Measurements from ENCODE around the gene UGT1A9.

Gene UGT1A9

DNA sequence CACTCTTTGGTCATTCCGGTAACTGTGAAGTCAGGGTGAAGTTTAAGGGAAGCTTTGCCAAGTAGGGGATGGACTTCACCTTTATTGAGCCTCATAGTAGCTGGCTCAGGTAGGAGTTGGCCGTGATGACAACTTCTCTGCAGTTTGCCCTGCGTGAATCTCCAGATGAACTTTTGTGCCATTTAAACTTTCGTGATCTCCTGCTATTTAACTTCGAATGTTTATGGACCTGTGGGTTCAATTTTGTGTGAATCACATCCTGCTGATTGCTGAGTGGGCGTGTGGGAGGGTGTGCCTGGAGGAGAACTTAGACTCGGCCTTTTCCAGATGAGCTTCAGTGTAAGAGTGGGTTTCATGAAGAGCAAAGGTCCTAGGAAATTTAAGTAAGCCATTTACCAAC is 92.6 kb downstream of the UGT1A9 start:
- no peak for DNase-seq

DNA sequence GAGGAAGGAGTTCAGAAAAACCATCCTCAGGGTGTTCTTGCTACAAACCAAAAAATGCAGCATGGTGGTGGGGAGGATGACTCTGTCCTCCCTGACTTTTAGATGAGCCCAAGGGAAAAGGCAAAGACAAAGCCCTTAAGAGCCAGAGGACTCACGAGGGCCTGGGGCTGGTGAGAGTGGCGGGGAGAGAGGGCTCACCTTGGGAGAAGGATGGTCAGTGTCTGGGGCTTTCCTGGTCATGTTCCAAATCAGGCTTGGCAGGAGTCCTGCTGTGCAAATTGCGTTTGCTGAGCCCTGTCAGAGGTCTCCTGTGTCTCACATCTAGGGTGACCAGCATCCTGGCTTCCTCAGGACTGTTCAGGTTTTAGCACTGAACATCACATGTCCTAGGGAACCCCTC is 93.1 kb downstream of the UGT1A9 start:
- DNase-seq: no peak

DNA sequence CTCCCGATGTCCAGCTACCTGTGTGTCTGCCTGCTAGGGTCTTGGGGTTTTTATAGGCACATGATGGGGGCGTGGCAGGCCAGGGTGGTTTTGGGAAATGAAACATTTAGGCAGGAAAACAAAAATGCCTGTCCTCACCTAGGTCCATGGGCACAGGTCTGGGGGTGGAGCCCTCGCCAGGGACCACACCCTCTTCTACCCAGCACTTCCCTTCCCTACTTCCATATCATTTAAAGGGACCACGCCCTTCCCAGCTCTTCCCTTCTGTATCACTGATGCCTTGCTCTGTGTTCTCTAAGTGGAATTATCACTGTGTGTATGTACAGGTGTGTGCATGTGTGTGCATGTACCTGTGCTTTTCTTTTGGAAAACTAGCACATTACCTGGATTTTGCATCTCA is 94.7 kb downstream of the UGT1A9 start:
- DNase-seq: no peak

DNA sequence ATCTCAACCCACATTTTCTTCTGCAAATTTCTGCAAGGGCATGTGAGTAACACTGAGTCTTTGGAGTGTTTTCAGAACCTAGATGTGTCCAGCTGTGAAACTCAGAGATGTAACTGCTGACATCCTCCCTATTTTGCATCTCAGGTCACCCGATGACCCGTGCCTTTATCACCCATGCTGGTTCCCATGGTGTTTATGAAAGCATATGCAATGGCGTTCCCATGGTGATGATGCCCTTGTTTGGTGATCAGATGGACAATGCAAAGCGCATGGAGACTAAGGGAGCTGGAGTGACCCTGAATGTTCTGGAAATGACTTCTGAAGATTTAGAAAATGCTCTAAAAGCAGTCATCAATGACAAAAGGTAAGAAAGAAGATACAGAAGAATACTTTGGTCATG is 96.4 kb downstream of the UGT1A9 start:
- DNase-seq: no peak

DNA sequence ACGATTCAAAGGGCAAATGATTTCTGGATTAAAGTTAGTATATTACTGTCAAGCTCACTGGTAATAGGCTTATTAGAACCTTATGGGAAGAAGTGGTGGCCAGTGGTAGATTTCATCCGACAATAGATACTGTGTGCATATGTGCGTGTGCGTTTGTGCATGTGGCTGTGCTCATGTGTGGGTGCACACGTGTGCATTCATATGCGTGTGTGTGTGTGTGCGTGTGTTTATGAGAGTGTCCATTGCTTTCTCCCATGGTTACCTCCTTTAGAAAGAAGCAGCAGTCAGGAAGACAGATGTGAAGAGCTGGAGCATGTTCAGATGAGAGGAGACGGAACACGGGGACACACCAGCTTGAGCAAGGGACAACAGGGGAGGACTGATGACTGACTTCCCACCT is 97.6 kb downstream of the UGT1A9 start:
- no peak for DNase-seq

DNA sequence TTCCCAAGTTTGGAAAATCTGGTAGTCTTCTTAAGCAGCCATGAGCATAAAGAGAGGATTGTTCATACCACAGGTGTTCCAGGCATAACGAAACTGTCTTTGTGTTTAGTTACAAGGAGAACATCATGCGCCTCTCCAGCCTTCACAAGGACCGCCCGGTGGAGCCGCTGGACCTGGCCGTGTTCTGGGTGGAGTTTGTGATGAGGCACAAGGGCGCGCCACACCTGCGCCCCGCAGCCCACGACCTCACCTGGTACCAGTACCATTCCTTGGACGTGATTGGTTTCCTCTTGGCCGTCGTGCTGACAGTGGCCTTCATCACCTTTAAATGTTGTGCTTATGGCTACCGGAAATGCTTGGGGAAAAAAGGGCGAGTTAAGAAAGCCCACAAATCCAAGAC is 100.5 kb downstream of the UGT1A9 start:
- no peak for DNase-seq

DNA sequence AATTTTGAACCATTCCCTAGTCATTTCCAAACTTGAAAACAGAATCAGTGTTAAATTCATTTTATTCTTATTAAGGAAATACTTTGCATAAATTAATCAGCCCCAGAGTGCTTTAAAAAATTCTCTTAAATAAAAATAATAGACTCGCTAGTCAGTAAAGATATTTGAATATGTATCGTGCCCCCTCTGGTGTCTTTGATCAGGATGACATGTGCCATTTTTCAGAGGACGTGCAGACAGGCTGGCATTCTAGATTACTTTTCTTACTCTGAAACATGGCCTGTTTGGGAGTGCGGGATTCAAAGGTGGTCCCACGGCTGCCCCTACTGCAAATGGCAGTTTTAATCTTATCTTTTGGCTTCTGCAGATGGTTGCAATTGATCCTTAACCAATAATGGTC is 100.9 kb downstream of the UGT1A9 start:
- no peak for DNase-seq

DNA sequence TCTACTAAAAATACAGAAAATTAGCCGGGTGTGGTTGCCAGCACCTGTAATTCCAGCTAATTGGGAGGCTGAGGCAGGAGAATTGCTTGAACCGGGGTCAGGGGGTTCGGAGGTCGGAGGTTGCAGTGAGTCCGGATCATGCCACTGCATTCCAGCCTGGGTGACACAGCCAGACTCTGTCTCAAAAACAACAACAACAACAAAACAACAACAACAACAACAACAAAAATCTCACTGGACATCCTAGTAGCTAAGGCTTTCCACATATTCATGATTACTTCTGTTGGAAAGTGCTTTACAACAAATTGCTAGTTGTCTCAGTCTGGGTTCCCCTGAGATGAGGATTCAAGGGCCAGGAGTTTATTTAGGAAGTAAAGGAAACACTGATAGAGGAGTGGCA is 102.2 kb downstream of the UGT1A9 start:
- DNase-seq: no peak

DNA sequence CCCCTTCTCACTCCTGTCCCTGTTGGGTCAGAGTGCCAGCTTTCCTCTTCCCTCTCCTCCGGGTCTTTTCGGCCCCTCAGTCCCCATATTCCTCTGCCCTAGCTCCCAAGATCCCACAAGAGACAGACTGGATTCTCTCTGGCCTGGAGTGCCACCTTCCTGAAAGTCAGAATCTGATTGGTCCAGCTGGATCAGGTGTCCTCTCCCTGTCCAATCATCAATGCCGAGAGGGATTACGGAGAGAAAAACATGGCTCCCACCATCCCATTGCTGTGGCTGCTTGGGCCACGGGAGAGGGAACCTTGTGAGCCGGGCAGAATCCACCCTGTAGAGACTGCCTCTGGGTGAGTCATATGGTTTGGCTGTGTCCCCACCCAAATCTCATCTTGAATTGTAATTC is 103.7 kb downstream of the UGT1A9 start:
- DNase-seq: no peak

DNA sequence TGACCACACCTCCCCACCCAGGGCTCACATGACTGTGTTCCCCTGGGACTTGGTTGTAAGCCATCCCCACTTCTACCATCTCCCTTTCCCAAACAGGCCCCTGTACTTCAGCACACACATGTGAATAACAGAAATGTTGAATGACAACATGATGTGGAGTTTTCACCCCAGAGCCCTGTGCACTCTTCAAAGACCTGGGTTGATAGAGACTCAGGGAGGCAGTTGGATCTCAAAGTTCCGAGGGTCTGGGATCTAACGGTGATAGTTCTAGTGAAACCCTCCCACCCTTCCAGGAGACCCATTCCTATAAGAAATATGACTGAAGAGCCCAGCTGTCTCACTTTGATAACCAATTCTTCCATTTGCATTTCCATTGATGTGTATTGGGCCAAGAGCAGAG is 106.3 kb downstream of the UGT1A9 start, which contains the start of gene MROH2A:
MROH2A (plus strand) TSS at position 301 of the 400 bp plus-strand sequence. CDS start 1,029 bp downstream, outside the sequence.
- DNase-seq: no peak

DNA sequence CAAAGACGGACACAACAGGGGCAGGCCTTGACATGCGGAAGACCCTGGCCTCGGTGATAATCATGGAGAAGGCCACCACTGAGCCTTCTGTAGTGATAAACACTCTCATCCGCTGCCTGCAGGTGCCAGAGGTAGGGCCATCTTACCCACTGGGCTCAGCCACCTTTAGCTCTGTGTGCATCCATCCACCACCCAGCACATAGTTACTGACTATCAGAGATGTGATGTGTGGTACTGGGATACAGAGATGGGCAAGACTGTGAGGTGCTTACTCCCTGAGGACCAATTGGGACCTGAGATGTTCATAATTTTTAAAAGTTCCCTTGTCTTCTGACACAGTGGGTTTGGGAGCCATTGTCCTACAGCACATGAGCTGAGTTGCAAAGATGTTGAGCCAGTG is 108.0 kb downstream of the UGT1A9 start:
- DNase-seq: no peak

DNA sequence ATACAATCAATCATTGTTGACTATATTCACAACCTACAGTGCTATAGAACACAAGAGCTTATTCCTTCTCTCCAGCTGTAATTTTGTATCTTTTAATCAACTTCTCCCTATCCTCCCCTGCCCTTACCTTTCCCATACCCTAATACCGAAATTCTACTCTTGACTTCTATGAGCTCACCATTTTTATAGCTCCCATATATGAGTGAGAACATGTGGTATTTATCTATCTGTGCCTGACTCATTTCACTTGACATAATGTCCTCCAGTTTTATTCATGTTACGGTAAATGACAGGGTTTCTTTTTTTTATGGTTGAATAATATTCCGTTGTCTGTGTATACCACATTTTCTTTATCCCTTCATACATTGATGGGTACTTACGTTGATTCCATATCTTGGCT is 109.1 kb downstream of the UGT1A9 start:
- DNase-seq: no peak

DNA sequence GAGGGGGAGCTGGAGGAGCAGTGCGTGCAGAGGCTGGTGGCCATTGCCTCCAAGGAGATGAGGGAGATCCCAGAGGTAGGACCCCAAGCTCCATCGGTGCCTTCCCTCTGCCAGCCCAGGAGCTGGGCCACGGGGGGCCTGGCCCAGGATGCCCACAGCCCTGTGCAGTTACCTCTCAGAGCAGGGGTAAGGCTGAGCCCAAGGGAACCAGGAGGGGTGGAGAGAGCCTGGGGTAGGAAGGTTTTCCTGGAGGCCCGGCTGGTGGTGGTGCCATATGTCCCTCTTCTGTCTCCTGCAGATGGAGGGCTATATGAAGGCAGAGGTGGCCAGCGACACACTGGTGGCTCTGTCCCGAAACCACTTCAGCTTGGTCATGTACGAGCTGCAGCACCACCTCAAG is 117.9 kb downstream of the UGT1A9 start:
- DNase-seq: no peak

DNA sequence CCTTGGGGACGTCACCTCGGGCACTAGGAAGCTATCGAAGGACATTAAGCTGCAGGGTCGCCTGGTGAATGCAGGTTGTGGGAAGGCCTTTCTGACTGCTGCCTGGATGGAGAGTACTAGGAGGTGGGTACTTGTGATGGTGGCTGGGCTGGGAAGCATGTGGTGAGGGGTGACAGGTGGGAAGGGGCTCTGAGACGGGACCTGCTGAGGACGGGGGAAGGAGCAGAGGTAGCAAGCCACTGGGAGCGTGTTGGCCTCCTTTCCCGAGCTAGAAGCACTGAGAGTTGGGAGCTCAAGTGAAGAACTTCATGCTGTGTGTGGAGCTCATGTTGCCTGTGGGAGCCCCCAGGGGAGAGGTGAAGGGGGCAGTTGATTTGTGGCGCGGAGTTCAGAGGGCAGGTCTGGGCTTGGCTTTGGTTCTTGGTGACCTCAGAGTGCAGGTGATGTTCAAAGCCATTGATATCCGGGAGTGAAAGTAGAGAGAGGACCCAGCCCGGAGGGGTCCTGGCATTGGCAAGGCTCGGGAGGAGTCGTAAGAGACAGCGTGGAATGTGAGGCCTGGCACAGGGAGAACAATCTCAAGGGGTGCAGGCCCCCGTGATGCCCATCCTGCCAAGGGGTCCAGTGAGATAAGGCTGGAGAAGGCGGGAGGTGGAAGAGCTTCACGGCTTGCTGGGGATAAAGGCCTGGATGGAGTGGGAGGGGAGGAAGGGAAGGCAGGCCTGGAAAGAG is 119.6 kb downstream of the UGT1A9 start:
- DNase-seq: no peak

DNA sequence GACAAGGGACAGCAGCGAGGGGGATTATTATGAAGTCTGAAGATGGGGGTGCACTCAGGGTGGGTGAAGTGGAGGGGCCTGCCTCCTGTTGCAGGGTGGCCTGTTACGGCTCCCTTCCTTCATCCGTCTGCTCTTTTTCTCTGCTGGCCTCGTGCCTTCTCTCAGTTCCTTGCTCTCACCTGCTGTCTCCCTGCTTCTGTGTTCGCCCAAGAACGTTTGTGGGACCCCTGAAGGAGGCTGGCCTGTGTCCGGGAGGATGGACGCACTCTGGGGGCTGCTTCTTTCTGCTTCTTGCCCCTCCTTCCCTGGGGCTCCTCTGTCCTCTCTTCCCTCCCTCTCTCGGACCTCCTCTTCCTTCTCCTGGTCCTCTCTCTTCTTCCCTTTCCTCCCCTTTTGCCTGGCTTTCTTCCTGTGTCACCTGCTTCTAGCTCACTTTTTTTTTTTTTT is 120.2 kb downstream of the UGT1A9 start:
- DNase-seq: no peak

DNA sequence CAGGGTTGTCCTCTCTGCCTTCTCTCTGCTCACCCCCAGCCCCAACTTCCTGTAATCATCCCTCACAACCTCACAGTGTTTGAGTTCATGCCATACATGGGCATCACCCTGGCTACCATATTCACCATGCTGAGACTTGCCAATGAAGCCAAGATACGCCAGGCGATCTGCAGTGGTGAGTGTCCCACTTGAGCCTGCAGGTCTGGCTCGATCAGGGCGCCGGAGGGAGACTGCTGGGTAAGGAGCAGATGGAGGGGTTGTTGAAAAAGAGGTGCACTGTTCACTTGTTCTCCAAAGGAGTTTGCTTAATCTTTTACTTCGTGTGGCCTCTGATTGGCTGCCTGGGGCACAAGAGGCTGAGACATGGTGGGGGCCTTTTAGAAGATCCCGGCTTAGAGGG is 121.0 kb downstream of the UGT1A9 start:
- DNase-seq: no peak

DNA sequence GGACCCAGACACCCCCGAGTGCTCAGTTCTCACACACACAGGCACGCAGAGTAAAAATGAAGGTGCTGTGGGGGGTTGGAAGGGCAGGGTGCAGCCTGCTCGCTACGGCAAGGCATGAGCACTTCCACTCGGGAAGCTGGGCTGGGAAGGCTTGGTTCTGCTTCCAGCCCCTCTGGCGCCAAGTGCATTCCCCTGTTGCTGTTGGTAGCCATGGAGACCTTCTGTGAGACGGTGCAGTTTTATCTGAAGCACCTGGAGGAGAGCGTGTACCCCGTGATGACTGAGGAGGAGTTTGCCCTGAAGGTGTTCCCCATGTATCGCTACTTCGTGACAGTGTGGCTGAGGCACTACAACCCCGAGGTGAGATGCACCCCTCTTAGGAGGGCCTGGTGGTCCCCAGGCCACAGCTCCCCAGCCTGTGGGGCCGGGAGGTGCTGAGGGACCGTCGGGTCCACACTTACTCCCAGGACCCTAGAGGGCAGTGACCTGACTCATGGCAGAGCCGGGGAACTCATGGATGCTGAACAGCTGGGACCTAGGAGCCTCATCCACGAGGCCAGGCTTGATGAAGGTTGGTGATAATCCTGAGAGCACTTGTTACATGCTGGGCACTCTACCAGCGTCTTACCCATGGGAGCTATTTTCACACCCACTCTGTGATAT is 121.9 kb downstream of the UGT1A9 start:
- DNase-seq: no peak

DNA sequence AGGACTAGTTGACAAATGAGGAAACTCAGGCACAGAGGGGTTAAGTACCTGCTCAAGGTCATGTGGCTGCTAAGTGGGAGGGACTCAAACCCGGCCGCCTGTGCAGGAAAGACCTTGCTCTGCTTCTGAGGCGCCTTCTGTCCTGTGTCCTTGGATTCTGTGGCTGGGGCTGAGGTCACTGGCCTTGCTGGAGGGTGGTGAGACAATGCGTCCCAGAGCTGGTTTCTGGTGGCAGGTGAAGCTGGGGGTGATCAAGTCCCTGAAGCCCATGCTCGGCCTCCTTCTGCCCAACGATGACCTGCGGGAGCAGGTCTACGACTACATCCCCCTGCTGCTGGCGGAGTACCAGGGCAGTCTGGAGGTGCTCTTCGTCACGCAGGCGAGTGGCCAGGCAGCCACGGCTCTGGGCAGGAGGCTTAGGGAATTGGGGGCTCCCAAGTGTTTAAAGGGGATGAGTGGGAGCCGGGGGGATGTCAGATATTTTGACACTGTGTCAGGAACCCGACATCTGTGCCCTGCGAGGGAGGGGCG is 122.5 kb downstream of the UGT1A9 start:
- DNase-seq: no peak

DNA sequence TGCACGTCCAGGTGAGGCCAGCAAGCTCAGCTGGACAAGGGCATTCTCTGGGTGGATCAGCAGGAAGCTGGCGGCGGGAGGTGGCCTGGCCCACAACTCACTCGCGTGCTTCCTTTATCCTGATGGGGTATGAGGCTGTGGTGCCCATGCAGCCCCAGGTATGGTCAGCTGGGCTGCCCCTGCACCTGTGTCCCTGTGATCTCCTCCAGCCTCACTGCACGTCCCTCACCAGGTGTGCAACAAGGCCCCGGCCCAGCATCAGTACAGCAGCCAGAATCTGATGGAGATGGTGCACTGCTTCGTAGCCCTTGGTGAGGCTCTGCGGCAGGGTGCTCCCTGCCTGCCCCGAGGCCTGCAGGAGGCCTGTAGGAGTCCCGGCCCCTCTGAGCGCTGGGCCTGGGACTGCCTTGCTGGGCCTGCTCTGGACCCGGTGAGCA is 124.1 kb downstream of the UGT1A9 start:
- no peak for DNase-seq

DNA sequence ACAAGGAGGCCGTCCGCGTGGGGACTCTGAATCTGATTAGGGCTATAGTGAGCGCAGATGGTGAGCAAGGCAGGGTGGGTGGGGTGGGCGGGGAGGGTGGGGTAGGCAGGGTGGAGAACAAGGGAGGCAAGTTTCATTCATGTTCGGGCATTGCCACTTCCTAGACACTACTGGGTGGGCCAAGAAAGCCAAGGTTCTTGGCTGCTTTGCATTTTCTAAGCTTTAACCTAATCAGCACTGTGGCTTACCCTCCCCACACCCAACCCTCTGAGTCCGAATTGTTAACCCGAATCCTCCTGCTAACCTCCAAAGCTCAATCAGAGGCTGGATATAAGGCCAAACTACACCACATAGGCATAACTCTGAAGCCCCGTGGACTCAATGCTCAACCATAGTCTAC is 124.6 kb downstream of the UGT1A9 start:
- no peak for DNase-seq

DNA sequence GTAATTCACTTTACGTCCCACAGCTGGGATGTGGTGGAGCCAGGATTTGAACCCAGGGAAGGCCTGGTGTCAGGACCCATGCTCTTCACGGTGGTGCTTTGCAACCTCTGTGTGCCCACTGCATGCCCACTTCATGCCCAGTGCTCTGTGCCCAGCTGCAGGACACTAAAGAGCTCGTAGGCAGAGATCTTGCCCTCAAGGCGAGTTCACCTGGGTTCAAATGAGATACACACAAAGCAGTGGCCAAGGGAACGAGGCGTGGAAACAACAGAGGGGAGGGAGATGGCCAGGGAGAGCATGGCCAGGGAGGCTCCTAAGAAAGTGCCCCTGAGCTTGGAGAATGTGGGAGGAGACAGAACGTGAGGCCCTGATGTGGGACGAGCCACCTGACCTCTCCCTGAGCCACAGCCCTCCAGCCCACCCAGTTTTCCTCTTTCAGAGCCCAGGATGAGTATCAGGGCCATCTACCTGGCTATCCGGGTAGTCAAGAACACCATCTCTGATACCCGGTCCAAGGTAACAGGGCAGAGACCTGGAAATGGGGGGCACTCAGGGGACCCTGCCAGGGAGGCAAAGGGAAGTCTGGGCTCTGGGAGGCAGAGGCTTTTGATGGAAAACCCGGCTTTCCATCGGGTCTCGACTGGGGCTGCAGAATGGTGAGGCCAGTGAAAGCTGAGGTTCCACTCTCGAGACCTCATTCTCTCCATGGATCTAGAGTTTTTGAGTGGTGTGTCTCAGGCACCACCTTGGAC is 126.8 kb downstream of the UGT1A9 start:
- DNase-seq: no peak

DNA sequence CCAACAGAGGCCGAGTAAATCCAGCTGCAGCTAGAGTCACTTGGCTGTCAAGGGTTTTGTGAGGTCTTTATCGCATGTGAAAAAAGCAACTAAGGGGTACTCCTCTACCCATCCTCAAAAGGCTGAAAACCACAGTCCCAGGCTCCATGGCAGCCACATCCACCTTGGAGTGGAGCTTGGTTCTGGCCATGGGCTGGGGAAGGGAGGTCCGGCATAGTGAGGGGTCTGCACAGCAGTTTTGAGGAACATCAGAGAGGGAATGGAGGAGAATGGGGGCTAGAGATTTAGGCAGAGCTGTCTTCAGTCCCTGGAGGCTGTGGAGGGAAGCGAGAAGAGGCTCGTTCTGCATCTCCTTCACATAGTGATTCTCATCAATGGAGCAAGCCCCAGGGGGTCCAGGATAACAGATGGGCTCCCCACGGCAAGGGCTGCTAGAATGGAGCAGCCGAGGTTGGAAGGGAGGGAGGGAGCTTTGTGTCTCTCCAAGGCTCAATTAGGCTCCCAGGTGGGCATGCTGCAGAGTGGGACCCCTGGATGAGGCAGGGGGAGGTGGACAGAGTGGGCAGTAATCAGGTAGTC is 127.5 kb downstream of the UGT1A9 start:
- no peak for DNase-seq

DNA sequence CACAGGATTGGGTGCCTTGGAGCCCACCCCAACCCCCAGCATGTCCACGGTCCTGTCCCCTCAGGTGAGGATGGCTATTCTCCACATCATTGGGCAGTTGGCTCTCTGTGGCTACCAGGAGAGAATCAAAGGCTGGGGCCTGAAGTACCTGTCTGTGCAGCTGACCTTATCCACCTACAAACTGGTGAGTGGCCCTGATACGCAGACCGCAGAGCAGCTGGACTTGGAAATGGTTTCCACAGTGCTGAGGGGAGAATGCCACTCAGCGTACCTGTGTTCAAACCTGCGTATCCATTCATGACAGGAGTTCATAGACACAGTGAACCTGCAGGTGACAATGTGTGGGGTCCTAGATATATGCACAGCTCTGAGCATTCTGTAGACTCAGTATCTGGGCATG is 128.0 kb downstream of the UGT1A9 start:
- no peak for DNase-seq
